IPS-NIHi7 (cell line): Measurements from ENCODE around the gene MGLL.

Experiments
- DNase-seq: peaks from one replicate; pipeline ENCODE4 v3.0.0; 2012; ENCODE audit warnings: mixed read lengths; ENCODE audit errors: extremely low spot score

MGLL gene

GRCh38 chr3:127814325-127814781, 8.0 kb downstream of the MGLL start:
- no peak for DNase-seq

GRCh38 chr3:127812151-127812550, 10.2 kb downstream of the MGLL start:
- no peak for DNase-seq

GRCh38 chr3:127811717-127812116, 10.6 kb downstream of the MGLL start:
- no peak for DNase-seq

- DNase-seq = no peak
Measured at GRCh38 chr3:127809611-127810010, 12.7 kb downstream of the MGLL start.

GRCh38 chr3:127809211-127809610, 13.1 kb downstream of the MGLL start:
- no peak for DNase-seq

GRCh38 chr3:127808197-127808596, 14.1 kb downstream of the MGLL start:
- no peak for DNase-seq

GRCh38 chr3:127805026-127805753, 17.1 kb downstream of the MGLL start:
- DNase-seq = no peak

GRCh38 chr3:127804141-127804540, 18.2 kb downstream of the MGLL start:
- DNase-seq = no peak

GRCh38 chr3:127803619-127804018, 18.7 kb downstream of the MGLL start:
- no peak for DNase-seq

- DNase-seq = no peak
Measured at GRCh38 chr3:127802606-127803005, 19.7 kb downstream of the MGLL start.

- no peak for DNase-seq
Measured at GRCh38 chr3:127801731-127802313, 20.5 kb downstream of the MGLL start.

- DNase-seq = no peak
Measured at GRCh38 chr3:127800508-127800907, 21.8 kb downstream of the MGLL start.

GRCh38 chr3:127799476-127800222, 22.7 kb downstream of the MGLL start:
- no peak for DNase-seq

- DNase-seq = no peak
Measured at GRCh38 chr3:127798716-127799115, 23.6 kb downstream of the MGLL start.

GRCh38 chr3:127796831-127797150, 25.5 kb downstream of the MGLL start:
- no peak for DNase-seq

GRCh38 chr3:127796045-127796830, 26.1 kb downstream of the MGLL start:
- no peak for DNase-seq

GRCh38 chr3:127794972-127795371, 27.3 kb downstream of the MGLL start:
- no peak for DNase-seq

- no peak for DNase-seq
Measured at GRCh38 chr3:127794402-127794801, 27.9 kb downstream of the MGLL start.

GRCh38 chr3:127792541-127793292, 29.6 kb downstream of the MGLL start:
- no peak for DNase-seq

- DNase-seq = peak; percentile 79
Measured at GRCh38 chr3:127791221-127791913, 30.9 kb downstream of the MGLL start.

- DNase-seq = no peak
Measured at GRCh38 chr3:127790882-127791183, 31.5 kb downstream of the MGLL start.
